ENCODE measurements around the gene CHD6. TPM values are rescaled to one million over a fixed set of nuclear protein-coding genes. Genes with fewer than 3 reads are reported as not detected.

Gene CHD6
- total RNA-seq, 4 donors from 2014 or later: 32.5 to 37.7 (median 35.0) TPM

DNA sequence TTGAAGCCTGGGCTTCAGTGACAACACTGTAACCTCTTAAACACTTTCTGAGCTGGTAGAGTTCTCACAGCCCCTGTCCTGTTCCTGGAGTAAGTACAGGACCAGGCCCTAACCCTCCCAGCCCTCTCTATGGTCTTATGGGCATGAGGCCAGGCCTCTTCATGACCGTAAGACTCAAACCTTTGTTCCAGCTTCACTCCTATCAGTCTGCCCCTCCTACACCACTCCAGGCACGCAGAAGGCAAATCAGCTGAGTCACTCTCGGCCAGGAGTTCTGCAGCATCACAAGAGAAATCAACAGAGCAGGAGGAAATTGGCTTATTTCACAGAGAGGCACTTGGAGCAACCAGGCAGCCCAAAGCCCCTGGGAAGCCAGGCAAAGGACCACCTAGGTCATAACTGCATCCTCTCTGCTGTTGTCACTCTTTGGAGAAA is 25.3 kb upstream of the CHD6 start:
- Histone ChIP-seq H3K27me3 (no peaks in the 10 kb centered on the region), H3K9me3 (no peaks in the 10 kb centered on the region), H3K27ac (replicated peaks in 1 of 4) (no peak overlapping the region), H3K36me3 (no peaks in the 10 kb centered on the region), H3K4me1 (no peaks in the 10 kb centered on the region), H3K4me3 (no peak overlapping the region)
- no peak for DNase-seq (ENCODE audit: extremely low spot score)
- TF ChIP-seq POLR2A (IDR thresholded peaks at IDR 0.05; ENCODE audit: low read depth): no peak
- no peak for TF ChIP-seq EP300 (IDR thresholded peaks at IDR 0.05)
- TF ChIP-seq, protein P1, sequence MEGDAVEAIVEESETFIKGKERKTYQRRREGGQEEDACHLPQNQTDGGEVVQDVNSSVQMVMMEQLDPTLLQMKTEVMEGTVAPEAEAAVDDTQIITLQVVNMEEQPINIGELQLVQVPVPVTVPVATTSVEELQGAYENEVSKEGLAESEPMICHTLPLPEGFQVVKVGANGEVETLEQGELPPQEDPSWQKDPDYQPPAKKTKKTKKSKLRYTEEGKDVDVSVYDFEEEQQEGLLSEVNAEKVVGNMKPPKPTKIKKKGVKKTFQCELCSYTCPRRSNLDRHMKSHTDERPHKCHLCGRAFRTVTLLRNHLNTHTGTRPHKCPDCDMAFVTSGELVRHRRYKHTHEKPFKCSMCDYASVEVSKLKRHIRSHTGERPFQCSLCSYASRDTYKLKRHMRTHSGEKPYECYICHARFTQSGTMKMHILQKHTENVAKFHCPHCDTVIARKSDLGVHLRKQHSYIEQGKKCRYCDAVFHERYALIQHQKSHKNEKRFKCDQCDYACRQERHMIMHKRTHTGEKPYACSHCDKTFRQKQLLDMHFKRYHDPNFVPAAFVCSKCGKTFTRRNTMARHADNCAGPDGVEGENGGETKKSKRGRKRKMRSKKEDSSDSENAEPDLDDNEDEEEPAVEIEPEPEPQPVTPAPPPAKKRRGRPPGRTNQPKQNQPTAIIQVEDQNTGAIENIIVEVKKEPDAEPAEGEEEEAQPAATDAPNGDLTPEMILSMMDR (IDR thresholded peaks at IDR 0.05): no peak
- no peak for TF ChIP-seq POLR2AphosphoS5 (IDR thresholded peaks at IDR 0.05)
- WGBS: 36% methylated on average over 3 of the region's 3 CpGs
- intact Hi-C loops (cut with DNase I): no loop called here

- intact Hi-C loops (cut with DNase I): no loop called here
- TF ChIP-seq EP300 (IDR thresholded peaks at IDR 0.05) (no peak), POLR2AphosphoS5 (IDR thresholded peaks at IDR 0.05) (no peak), POLR2A (IDR thresholded peaks at IDR 0.05; ENCODE audit: low read depth) (no peak)
- TF ChIP-seq, protein P1 (IDR thresholded peaks at IDR 0.05): no peak
Measured at GRCh38 chr20:41639630-41640029, 21.5 kb upstream of the CHD6 start.

GRCh38 chr20:41638456-41638855 is 20.3 kb upstream of the CHD6 start:
- Histone ChIP-seq H3K4me3 (no peak overlapping the region), H3K9me3 (no peaks in the 10 kb centered on the region), H3K36me3 (no peaks in the 10 kb centered on the region), H3K27ac (replicated peaks in 1 of 4) (no peak overlapping the region), H3K4me1 (no peaks in the 10 kb centered on the region), H3K27me3 (peaks cover 0 to 7% (median 0%) of the 10 kb centered on the region in 4 donors)
- 96% methylated on average over 1 of the region's 1 CpG for WGBS
- TF ChIP-seq POLR2AphosphoS5 (IDR thresholded peaks at IDR 0.05): no peak
- TF ChIP-seq POLR2A (IDR thresholded peaks at IDR 0.05; ENCODE audit: low read depth): no peak
- no peak for TF ChIP-seq EP300 (IDR thresholded peaks at IDR 0.05)
- TF ChIP-seq, protein P1 (IDR thresholded peaks at IDR 0.05): no peak
- intact Hi-C loops (cut with DNase I): no loop called here
- no peak for DNase-seq (ENCODE audit: extremely low spot score)

More at GRCh38 chr20:41639630-41640029, 21.5 kb upstream of the CHD6 start:
- Histone ChIP-seq H3K27ac (replicated peaks in 1 of 4) (no peak overlapping the region), H3K36me3 (no peaks in the 10 kb centered on the region), H3K9me3 (no peaks in the 10 kb centered on the region), H3K27me3 (peaks cover 0 to 5% (median 0%) of the 10 kb centered on the region in 4 donors), H3K4me1 (no peaks in the 10 kb centered on the region), H3K4me3 (no peak overlapping the region)
- WGBS: 26% methylated on average over 2 of the region's 2 CpGs
- DNase-seq (ENCODE audit: extremely low spot score): no peak

DNA sequence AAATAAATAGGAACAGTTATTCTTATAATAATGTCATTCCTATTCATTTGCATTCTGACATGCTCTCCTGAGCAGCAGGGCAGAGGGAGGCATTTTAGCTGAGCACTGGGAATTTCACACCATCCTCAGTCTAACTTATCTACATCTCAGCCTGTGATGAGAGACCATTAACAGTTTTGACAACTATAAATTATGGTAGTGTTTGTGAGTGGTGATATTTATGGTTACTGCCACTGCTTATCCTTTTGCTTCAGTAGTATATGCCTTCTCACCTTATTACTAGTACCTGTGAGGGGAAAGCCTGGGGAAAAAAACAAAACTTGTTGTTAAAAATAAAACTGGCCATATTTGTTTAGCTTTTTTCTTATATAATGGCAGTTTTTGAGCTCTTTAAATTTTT is 17.0 kb upstream of the CHD6 start:
- no peaks in the 10 kb centered on the region for H3K36me3 ChIP-seq
- H3K4me1 ChIP-seq: no peaks in the 10 kb centered on the region
- no peaks in the 10 kb centered on the region for H3K9me3 ChIP-seq
- DNase-seq (ENCODE audit: extremely low spot score): no peak
- H3K27ac ChIP-seq (replicated peaks in 1 of 4): no peak overlapping the region
- H3K4me3 ChIP-seq: no peak overlapping the region
- TF ChIP-seq, protein P1 (IDR thresholded peaks at IDR 0.05): no peak
- TF ChIP-seq POLR2A (IDR thresholded peaks at IDR 0.05; ENCODE audit: low read depth): no peak
- TF ChIP-seq POLR2AphosphoS5 (IDR thresholded peaks at IDR 0.05): no peak
- no peak for TF ChIP-seq EP300 (IDR thresholded peaks at IDR 0.05)
- intact Hi-C loops (cut with DNase I): no loop called here
- H3K27me3 ChIP-seq: peaks cover 0 to 7% (median 0%) of the 10 kb centered on the region in 4 donors

- Histone ChIP-seq H3K36me3 (no peaks in the 10 kb centered on the region), H3K27me3 (peaks cover 0 to 7% (median 0%) of the 10 kb centered on the region in 4 donors), H3K9me3 (no peaks in the 10 kb centered on the region), H3K4me3 (no peak overlapping the region), H3K27ac (replicated peaks in 1 of 4) (no peak overlapping the region), H3K4me1 (no peaks in the 10 kb centered on the region)
- DNase-seq (ENCODE audit: extremely low spot score): no peak
- no peak for TF ChIP-seq POLR2A (IDR thresholded peaks at IDR 0.05; ENCODE audit: low read depth)
- TF ChIP-seq, protein P1 (IDR thresholded peaks at IDR 0.05): no peak
- TF ChIP-seq EP300 (IDR thresholded peaks at IDR 0.05): no peak
- TF ChIP-seq POLR2AphosphoS5 (IDR thresholded peaks at IDR 0.05): no peak
- intact Hi-C loops (cut with DNase I): no loop called here
- WGBS: 92% methylated on average over 1 of the region's 2 CpGs
Measured at GRCh38 chr20:41632896-41633295, 14.7 kb upstream of the CHD6 start.

Measured in esophagus muscularis mucosa (tissue), 4 donors.